A549 (cell line): ENCODE measurements around the gene CCDC78. TPM values are rescaled to one million over a fixed set of nuclear protein-coding genes. Genes with fewer than 3 reads are reported as not detected.

Experiments used
- ATAC-seq, 2 experiments: fragments of 200-7000 bp in 1 of 2; fragments of >200 bp in 1 of 2; cut with Nextera tagmentation in 1 of 2; cut with Tn5 transposase in 1 of 2; 3 replicates each; pipeline versions ENCODE4 v1.8.0 to v1.9.1; 2018 to 2020; ENCODE audit warnings: mild to moderate bottlenecking in 1 of 2, moderate library complexity in 1 of 2
- CTCF ChIA-PET: fragments of 300-600 bp; sonication (Branson Sonifier 250); formaldehyde crosslinking; extraction: SDS; loops from one replicate; lab custom pipeline; 2021; ENCODE audit warnings: antibody characterized with exemption, inconsistent platforms; lab: Yijun Ruan, JAX
- POLR2A ChIA-PET: fragments of 350-600 bp; formaldehyde crosslinking; extraction: SDS; loops from one replicate; lab custom pipeline; 2021; ENCODE audit warnings: antibody characterized with exemption, inconsistent platforms; lab: Yijun Ruan, JAX
- DNase-seq, 2 experiments: peaks; one replicate each; pipeline versions ENCODE4 v3.0.0 to v3.0.0-alpha.2; 2011 to 2016; ENCODE audit warnings: low read depth in 1 of 2, low spot score in 1 of 2
- FAIRE-seq: peaks from 2 replicates; lab custom pipeline; 2011; peaks lifted over from hg19 to GRCh38; lab: Jason Lieb, UNC
- H3K27ac ChIP-seq, 2 experiments: fragments of >200 bp; sonication (Bioruptor Twin); formaldehyde crosslinking; 3 replicates each; pipeline ENCODE4 v1.5.1; 2016 to 2017
- H3K4me1 ChIP-seq: fragments of >200 bp; sonication (Bioruptor Twin); formaldehyde crosslinking; 3 replicates; pipeline ENCODE4 v1.6.1; 2016
- H3K4me2 ChIP-seq: fragments of >200 bp; sonication (Bioruptor Twin); formaldehyde crosslinking; 3 replicates; pipeline ENCODE4 v1.6.1; 2016
- H3K4me3 ChIP-seq: fragments of >200 bp; sonication (Bioruptor Twin); formaldehyde crosslinking; 3 replicates; pipeline ENCODE4 v1.5.1; 2016
- H3K9me3 ChIP-seq: fragments of >200 bp; sonication (Bioruptor Twin); formaldehyde crosslinking; 3 replicates; pipeline ENCODE4 v1.6.1; 2016
- ATOH8 ChIP-seq: fragments of 250-450 bp; sonication (Bioruptor Pico); IDR thresholded peaks from 2 replicates; pipeline ENCODE4 v1.5.0; 2020; ENCODE audit warnings: low read depth, mild to moderate bottlenecking, moderate library complexity
- BCL3 ChIP-seq: fragments of >200 bp; sonication (Bioruptor Twin); formaldehyde crosslinking; IDR thresholded peaks from 3 replicates; pipeline ENCODE4 v1.6.1; 2016
- CHD2 ChIP-seq: fragments of 150-350 bp; IDR thresholded peaks from 2 replicates; pipeline ENCODE4 v1.6.1; 2014; ENCODE audit warnings: low read length; ENCODE audit not compliant: partially characterized antibody
- CHD4 ChIP-seq: fragments of 200-600 bp; sonication (generic); IDR thresholded peaks from 2 replicates; pipeline ENCODE4 v1.6.1; 2016; ENCODE audit warnings: antibody characterized with exemption, mild to moderate bottlenecking, borderline replicate concordance
- EHF ChIP-seq: fragments of 250-450 bp; sonication (Bioruptor Pico); IDR thresholded peaks from 2 replicates; pipeline ENCODE4 v1.5.0; 2020; ENCODE audit warnings: mild to moderate bottlenecking
- FOSB ChIP-seq: fragments of 250-450 bp; sonication (Bioruptor Pico); IDR thresholded peaks from 2 replicates; pipeline ENCODE4 v1.5.0; 2020; ENCODE audit warnings: mild to moderate bottlenecking, moderate library complexity
- FOSL2 ChIP-seq, 2 experiments: fragments of 450-650 bp in 1 of 2; fragments of >200 bp in 1 of 2; sonication (Bioruptor Twin) in 1 of 2; formaldehyde crosslinking; IDR thresholded peaks; 2 replicates each; pipeline versions ENCODE4 v1.5.0 to v1.6.1; 2016 to 2020; ENCODE audit warnings: mild to moderate bottlenecking in 1 of 2, moderate library complexity in 1 of 2
- HES2 ChIP-seq: fragments of >200 bp; sonication (Bioruptor Twin); formaldehyde crosslinking; IDR thresholded peaks from 2 replicates; pipeline ENCODE4 v1.6.1; 2016
- HMGXB4 ChIP-seq: fragments of 250-450 bp; sonication (Bioruptor Pico); IDR thresholded peaks from 2 replicates; pipeline ENCODE4 v1.5.0; 2021; ENCODE audit warnings: mild to moderate bottlenecking, moderate library complexity, borderline replicate concordance
- HOXA7 ChIP-seq: fragments of 250-450 bp; sonication (Bioruptor Pico); IDR thresholded peaks from 2 replicates; pipeline ENCODE4 v1.5.0; 2020; ENCODE audit warnings: mild to moderate bottlenecking, moderate library complexity
- JUN ChIP-seq, 2 experiments: fragments of >200 bp; sonication (Bioruptor Twin); formaldehyde crosslinking; IDR thresholded peaks; 2 replicates in 1 of 2; 3 replicates in 1 of 2; pipeline ENCODE4 v1.6.1; 2016 to 2017
- KDM5A ChIP-seq: fragments of 200-600 bp; sonication (generic); IDR thresholded peaks from 2 replicates; pipeline ENCODE4 v1.6.1; 2016; ENCODE audit warnings: antibody characterized with exemption, mild to moderate bottlenecking
- MAX ChIP-seq: IDR thresholded peaks from 2 replicates; pipeline ENCODE4 v1.6.1; 2012
- MYC ChIP-seq: IDR thresholded peaks from 2 replicates; pipeline ENCODE4 v1.6.1; 2012; ENCODE audit warnings: mild to moderate bottlenecking, inconsistent platforms, low read length, improper control_type of control experiment, borderline replicate concordance
- RAD21 ChIP-seq, 2 experiments: fragments of >200 bp in 1 of 2; sonication (Bioruptor Twin) in 1 of 2; formaldehyde crosslinking in 1 of 2; IDR thresholded peaks in 1 of 2; conservative IDR thresholded peaks in 1 of 2; 2 replicates in 1 of 2; 3 replicates in 1 of 2; pipeline ENCODE4 v1.6.1; 2012 to 2018; ENCODE audit warnings: inconsistent platforms in 1 of 2
- TP53 ChIP-seq: fragments of 250-450 bp; sonication (Bioruptor Pico); IDR thresholded peaks from 2 replicates; pipeline ENCODE4 v1.5.0; 2021; ENCODE audit warnings: mild to moderate bottlenecking, moderate library complexity
- USF2 ChIP-seq: fragments of 450-650 bp; IDR thresholded peaks from 2 replicates; pipeline ENCODE4 v1.6.1; 2014; ENCODE audit warnings: antibody characterized with exemption
- ZFP36 ChIP-seq: fragments of 450-650 bp; IDR thresholded peaks from 2 replicates; pipeline ENCODE4 v1.6.1; 2014; ENCODE audit warnings: borderline replicate concordance; ENCODE audit not compliant: partially characterized antibody
- ZNF302 ChIP-seq: fragments of 250-450 bp; sonication (Bioruptor Pico); IDR thresholded peaks from 2 replicates; pipeline ENCODE4 v1.9.0; 2021; ENCODE audit warnings: inconsistent platforms, mild to moderate bottlenecking, moderate library complexity
- ZSCAN20 ChIP-seq: fragments of 250-450 bp; sonication (Bioruptor Pico); IDR thresholded peaks from 2 replicates; pipeline ENCODE4 v1.8.0; 2022; ENCODE audit warnings: mild to moderate bottlenecking, moderate library complexity
- WGBS: methylation state at CpG from one replicate; pipeline ENCODE4 v1.1.6; 2017; ENCODE audit errors: missing lambda C conversion rate; 5-methylcytosine and 5-hydroxymethylcytosine counted together
- polyA plus RNA-seq, 4 experiments: library from polyadenylated mRNA; depleted of rRNA in 3 of 4; stranded (reverse); fragments of >200 nt; fragmentation: RNase III in 1 of 4; extraction: RNeasy Plus Mini Kit Qiagen cat#74134 plus additional on column Dnase treatment in 1 of 4; gene quantifications; 2 replicates in 3 of 4; 3 replicates in 1 of 4; pipeline ENCODE4 v1.2.3, GENCODE V29; 2011 to 2017
- TF ChIP-seq, protein P1 (sequence below): IDR thresholded peaks from 2 replicates; pipeline ENCODE4 v1.6.1; 2012
- TF ChIP-seq, protein P2 (sequence below): fragments of 150-350 bp; IDR thresholded peaks from 2 replicates; pipeline ENCODE4 v1.6.1; 2014; ENCODE audit warnings: low read depth, mild to moderate bottlenecking, low read length

CCDC78 gene
- polyA plus RNA-seq, 2 of the 4 experiments (the other 2 are of a cell fraction) = 1.1 to 4.7 TPM

DNA sequence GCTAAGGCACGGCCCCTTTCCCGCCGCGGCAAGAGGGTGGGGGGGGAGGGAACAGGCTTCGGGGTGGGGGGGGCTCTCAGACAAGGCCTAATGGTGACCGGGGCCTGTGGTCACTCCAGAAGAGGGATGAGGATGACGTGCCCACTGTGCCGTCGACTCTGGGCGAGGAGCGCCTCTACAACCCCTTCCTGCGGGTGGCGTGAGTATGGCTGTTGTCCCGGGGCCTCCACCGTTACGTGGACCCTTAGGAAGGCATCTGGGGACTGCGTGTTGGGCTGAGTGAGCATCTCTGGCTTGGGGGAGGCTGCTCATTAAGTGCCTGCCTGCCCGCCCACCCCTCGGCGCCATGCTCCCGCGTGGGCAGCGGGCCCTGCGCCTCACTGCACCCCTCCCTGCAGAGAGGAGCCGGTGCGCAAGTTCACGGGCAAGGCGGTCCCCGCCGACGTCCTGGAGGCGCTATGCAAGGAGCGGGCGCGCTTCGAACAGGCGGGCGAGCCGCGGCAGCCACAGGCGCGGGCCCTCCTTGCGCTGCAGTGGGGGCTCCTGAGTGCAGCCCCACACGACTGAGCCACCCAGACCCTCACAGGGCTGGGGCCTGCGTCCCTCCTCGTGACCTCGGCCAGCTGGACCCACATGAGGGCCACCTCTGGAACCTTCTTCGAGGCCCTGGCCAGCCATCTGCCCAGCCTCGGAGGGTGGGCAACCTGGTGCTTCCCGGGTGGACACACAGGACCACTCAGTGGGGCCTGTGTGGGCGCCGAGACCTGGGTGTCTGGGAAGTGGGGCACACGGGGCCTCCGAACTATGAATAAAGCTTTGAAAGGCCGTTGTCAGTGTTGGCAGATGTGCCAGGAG lies 2.9 kb upstream of the CCDC78 start:
- ChIA-PET POLR2A (interaction anchor here (1.3 to 3.1 kb wide), 3 partner anchors 8 to 14 kb away, joined by 3 to 15 read pairs (median 12); partner anchors contain the start of genes ANTKMT and METRN), CTCF (interaction anchor here (1.1 to 28.0 kb wide), 5 partner anchors 12 to 60 kb away, joined by 3 to 656 read pairs (median 14); partner anchors contain the start of genes ANTKMT, CCDC78, CHTF18 and CIAO3)
- FAIRE-seq (no peak), DNase-seq (no peak), ATAC-seq (no peak)
- TF ChIP-seq, protein P1, sequence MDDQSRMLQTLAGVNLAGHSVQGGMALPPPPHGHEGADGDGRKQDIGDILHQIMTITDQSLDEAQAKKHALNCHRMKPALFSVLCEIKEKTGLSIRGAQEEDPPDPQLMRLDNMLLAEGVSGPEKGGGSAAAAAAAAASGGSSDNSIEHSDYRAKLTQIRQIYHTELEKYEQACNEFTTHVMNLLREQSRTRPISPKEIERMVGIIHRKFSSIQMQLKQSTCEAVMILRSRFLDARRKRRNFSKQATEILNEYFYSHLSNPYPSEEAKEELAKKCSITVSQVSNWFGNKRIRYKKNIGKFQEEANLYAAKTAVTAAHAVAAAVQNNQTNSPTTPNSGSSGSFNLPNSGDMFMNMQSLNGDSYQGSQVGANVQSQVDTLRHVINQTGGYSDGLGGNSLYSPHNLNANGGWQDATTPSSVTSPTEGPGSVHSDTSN = peak; percentile 4; the same call in 1 of the 2 replicates
- TF ChIP-seq MYC = no peak
- H3K27ac ChIP-seq = peak overlapping the region; percentile 89 to 91; a peak in 5 of 6 replicates
- no peaks in the 10 kb centered on the region for H3K9me3 ChIP-seq
- 79% methylated on average over 23 of the region's 55 CpGs for WGBS
- peak overlapping the region; percentile 60; the same call in 2 of the 3 replicates for H3K4me3 ChIP-seq
- peak overlapping the region; percentile 100 for H3K4me2 ChIP-seq
- peaks cover 13% of the 10 kb centered on the region for H3K4me1 ChIP-seq

- Histone ChIP-seq H3K9me3 (no peaks in the 10 kb centered on the region), H3K27ac (peak overlapping the region; percentile 89 to 91), H3K4me1 (peaks cover 13% of the 10 kb centered on the region), H3K4me2 (peak overlapping the region; percentile 100), H3K4me3 (peak overlapping the region; percentile 60)
- FAIRE-seq = no peak
- 13% methylated on average over 15 of the region's 80 CpGs for WGBS
- ChIA-PET CTCF (interaction anchor here (1.1 to 28.0 kb wide), 4 partner anchors 12 to 60 kb away, joined by 3 to 656 read pairs (median 30); partner anchors contain the start of genes ANTKMT, CCDC78, CHTF18 and CIAO3), POLR2A (interaction anchor here (0.5 to 1.4 kb wide), 6 partner anchors 8 to 342 kb away, joined by 4 to 12 read pairs (median 5); partner anchors contain the start of genes CIAO3 and METRN)
- peak; percentile 63 to 88 for DNase-seq
- peak; percentile 15 to 61 for ATAC-seq
- TF ChIP-seq HES2 (no peak), ZFP36 (no peak), ZSCAN20 (CRISPR knock-in tag) (no peak), MYC (peak; percentile 26; the same call in 1 of the 2 replicates), CHD2 (no peak), JUN (IDR thresholded peaks at IDR 0.05) (peak; percentile 38 to 46; a peak in 2 of 5 replicates), EHF (CRISPR knock-in tag) (no peak), BCL3 (no peak), HMGXB4 (no peak), HOXA7 (CRISPR knock-in tag) (no peak), FOSL2 (IDR thresholded peaks at IDR 0.05) (no peak), FOSL2 (CRISPR knock-in tag; IDR thresholded peaks at IDR 0.05) (no peak), KDM5A (no peak), FOSB (no peak), MAX (peak; percentile 87), CHD4 (no peak), RAD21 (conservative IDR thresholded peaks at IDR 0.05 in 1 of 2, IDR thresholded peaks at IDR 0.05 in 1 of 2) (no peak), USF2 (no peak), TP53 (CRISPR knock-in tag) (no peak), ZNF302 (CRISPR knock-in tag) (no peak), ATOH8 (CRISPR knock-in tag) (no peak)
- TF ChIP-seq, protein P2, sequence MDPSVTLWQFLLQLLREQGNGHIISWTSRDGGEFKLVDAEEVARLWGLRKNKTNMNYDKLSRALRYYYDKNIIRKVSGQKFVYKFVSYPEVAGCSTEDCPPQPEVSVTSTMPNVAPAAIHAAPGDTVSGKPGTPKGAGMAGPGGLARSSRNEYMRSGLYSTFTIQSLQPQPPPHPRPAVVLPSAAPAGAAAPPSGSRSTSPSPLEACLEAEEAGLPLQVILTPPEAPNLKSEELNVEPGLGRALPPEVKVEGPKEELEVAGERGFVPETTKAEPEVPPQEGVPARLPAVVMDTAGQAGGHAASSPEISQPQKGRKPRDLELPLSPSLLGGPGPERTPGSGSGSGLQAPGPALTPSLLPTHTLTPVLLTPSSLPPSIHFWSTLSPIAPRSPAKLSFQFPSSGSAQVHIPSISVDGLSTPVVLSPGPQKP = no peak
Measured at GRCh38 chr16:728131-728889, 2.1 kb upstream of the CCDC78 start.
